ENCODE measurements around the gene GNG2. TPM values are rescaled to one million over a fixed set of nuclear protein-coding genes. Genes with fewer than 3 reads are reported as not detected.

The GNG2 gene
- total RNA-seq, 1 donor from 2014 or later: 10.3 TPM

DNA sequence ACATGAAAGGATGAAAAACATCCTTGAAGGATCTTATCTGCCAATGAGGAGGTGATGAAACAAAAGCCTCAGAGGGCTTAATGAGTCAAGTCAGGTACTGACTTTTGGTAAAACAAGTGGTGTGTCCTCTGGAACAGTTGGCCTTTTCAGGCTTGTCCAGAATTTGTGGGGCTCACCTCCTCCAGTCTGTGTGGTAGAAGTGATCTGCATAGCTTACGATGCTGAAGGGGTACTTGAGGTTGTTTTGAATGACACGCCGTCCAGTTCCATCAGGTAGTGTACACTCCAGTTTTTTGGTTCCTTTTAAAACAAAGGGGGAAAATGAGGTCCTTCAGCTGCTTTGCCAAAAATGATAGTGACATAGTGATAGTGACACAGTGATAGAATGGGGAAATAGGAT is 145.9 kb downstream of the GNG2 start:
- intact Hi-C loops (cut with DNase I): no loop called here
- DNase-seq (no peak), ATAC-seq (ENCODE audit: poor library complexity) (no peak)

DNA sequence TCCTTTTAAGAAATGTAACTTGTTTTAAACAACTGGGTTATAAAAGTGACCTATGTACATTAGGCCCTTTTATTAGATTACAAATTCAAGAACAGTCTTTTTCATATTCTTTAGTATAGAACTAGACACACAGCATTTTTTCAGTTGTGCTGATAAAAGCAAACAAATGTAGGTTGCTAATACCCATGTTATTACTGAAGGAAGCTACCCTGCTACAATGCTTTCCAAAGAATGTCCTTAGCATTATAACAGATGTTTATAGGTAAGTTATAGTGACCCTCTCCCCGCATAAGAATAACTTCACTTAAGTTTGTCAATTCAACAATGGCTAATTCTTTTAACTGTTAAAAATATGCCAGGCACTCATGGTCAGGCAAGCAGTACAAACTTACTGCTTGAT is 146.8 kb downstream of the GNG2 start:
- DNase-seq (no peak), ATAC-seq (ENCODE audit: poor library complexity) (no peak)
- intact Hi-C loops (cut with DNase I): no loop called here

DNA sequence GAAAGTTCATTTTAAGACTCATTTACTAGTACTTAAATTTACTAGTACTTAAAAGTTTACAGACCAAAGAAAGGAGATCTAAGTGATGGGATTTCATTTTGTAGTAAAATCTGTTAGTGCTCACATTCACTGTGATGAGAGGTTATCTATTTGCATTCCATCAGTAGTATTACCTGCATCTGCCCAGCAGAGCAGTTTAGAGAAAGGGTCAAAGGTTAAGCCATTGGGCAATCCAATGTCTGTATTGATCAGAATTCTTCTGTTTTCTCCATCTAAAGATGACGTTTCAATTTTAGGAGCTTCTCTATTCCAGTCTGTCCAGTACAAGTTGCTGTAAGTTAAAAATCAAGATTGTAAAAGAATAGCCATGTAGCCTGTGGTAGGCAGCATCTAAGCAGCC is 147.2 kb downstream of the GNG2 start:
- no peak for ATAC-seq (ENCODE audit: poor library complexity)
- intact Hi-C loops (cut with DNase I): no loop called here

DNA sequence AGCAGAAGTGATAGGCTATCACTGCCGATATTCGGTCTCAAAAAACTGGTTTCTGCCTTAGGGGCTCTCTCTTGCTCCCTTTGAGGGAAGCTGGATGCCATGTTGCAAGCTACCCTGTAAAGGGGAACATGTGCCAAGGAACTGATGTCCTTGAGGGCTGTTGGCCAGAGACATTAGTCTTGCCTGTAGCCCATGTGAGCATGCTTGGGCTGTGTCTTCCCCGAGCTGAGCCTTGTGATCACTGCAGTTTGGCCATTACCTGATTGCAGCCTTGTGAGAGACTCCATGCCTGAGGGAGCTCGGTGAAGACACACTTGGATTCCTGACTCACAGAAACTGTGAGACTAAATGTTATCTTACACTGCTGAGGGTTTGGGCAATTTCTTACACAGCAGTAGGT is 147.7 kb downstream of the GNG2 start:
- DNase-seq (no peak), ATAC-seq (ENCODE audit: poor library complexity) (no peak)
- intact Hi-C loops (cut with DNase I): no loop called here

More for the DNA sequence above, 147.2 kb downstream of the GNG2 start:
- no peak for DNase-seq

DNA sequence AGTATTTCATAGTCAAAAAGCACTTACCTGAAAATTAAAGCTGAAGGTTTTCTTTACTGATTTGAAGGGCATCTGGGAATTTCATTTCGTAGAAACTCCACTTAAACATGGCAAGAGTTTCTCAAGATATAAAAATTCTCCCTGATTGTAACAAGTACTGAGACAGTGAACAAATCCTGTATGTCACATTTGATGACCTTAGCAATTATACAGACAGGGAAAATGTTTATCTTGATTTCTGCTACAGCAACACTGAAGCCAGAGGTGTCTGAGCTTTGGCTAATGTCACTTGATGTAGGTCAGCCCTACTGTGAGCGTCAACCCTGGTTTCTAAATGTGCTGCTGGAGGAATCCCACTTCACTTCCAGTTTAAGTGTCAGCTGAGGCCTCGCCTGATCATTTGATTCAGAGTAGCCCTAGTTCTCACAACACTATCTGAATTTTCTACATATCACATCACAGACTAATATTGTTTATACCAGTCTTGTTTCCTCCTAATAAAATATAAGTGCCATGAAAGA is 149.8 kb downstream of the GNG2 start:
- ATAC-seq (ENCODE audit: poor library complexity) (peak; percentile 31), DNase-seq (no peak)
- intact Hi-C loops (cut with DNase I): loop anchor here (5.0 kb wide), 1 partner anchor 57 kb away; the partner anchor contains the start of gene NID2

DNA sequence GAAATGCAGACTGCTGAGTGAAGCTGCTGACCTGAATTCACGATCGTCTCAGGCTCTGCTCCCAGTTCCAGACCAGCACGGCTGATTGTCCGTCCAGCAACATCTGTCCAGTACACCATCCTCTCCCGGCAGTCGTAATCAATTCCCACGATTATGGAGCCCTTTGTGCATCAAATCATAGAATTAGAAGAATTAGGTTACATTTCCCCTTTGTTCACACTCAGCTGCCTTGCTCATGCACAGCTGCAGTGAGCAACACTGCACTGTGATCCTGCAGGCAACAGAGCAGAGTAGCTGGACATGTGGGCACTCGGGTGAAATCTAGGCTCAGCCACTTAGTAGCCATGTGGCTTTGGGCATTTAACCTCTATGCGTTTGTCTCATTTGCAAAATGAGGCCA is 151.1 kb downstream of the GNG2 start:
- ATAC-seq (ENCODE audit: poor library complexity): no peak
- no peak for DNase-seq
- intact Hi-C loops (cut with DNase I): loop anchor here (5.0 kb wide), 1 partner anchor 56 kb away; the partner anchor contains the start of gene NID2

DNA sequence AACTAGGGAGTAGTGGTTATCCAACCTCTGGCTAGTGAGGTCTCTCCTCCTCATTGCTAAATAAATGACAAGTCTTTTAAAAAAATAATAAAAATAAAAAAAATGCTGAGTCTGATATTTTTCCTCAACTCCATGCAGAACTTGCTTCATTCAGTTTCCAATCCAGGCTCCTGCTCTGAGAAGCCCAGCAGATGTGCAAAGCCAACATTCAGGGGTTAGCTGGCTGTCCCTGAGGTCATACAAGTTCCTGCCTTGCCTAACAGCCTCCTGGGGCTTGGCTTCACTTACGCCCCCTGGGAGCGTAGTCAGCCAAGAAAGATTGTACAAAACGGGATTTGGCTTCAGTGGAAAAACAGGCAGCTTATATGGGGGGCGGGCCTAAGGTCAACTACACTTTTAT is 152.2 kb downstream of the GNG2 start:
- intact Hi-C loops (cut with DNase I): loop anchor here (5.0 kb wide), 1 partner anchor 55 kb away; the partner anchor contains the start of gene NID2
- DNase-seq: peak; percentile 83
- ATAC-seq (ENCODE audit: poor library complexity): peak; percentile 60

DNA sequence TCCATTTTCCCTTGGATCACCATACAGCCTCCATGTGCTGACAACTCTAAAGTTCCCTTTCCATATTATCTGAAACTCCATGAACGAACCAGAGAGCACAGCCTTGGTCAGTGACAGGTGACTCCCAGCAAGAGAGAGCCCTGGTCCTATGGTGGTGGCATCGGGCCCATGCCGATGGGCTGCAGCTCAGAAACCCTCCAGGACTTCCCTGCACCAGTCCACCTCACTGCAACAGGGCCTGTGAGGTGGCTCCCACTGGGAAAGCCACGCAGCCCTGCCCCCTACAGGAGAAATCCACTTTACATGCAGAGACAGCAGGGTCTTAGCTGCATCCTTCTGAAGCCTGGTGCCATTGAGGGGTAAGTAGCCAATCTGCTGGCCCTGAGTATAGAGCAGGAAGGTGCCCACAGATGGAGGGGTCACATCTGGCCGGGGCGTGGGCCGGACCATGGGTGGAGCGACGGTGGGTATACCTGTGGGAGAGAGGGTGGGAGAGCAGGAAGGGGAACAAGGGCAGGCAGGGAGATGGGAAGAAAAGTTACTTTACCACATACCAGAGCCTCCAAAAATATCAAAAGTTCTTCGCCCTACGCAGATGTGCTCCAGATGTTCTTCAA is 153.7 kb downstream of the GNG2 start:
- ATAC-seq (ENCODE audit: poor library complexity) (peak; percentile 38), DNase-seq (peak; percentile 53)
- intact Hi-C loops (cut with DNase I): loop anchor here (5.0 kb wide), 1 partner anchor 53 kb away; the partner anchor contains the start of gene NID2

DNA sequence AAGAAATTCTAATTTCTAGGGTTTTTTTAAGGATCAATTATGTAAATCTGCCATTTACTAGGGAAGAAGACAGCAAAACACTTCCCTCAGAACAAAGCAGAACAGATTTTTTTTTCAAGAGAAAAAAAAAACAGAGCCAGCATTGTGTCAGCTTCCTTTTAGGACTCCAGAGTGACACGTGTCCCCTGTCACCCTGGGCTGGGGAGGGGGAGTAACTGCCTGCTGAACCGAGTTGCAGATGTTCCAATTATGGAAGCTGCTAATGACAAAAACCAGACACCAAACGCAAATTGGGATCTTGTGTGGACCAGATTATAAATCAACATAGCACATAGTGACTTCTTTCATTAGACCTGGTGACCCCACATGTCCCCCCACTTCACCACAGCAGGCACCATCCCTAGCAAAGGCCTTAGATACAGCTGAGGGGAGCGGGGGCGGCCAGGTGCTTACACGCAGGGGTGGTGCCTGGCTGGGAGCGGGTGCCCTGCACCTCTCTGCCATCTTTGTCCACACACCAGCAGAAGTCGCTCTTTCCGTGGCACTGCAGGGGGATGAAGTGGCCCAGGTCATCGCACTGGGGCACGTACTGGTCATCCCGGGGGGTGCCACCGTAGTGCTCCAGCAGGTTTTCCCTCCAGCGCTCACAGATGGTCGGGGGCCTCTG is 154.3 kb downstream of the GNG2 start:
- peak; percentile 76 for DNase-seq

DNA sequence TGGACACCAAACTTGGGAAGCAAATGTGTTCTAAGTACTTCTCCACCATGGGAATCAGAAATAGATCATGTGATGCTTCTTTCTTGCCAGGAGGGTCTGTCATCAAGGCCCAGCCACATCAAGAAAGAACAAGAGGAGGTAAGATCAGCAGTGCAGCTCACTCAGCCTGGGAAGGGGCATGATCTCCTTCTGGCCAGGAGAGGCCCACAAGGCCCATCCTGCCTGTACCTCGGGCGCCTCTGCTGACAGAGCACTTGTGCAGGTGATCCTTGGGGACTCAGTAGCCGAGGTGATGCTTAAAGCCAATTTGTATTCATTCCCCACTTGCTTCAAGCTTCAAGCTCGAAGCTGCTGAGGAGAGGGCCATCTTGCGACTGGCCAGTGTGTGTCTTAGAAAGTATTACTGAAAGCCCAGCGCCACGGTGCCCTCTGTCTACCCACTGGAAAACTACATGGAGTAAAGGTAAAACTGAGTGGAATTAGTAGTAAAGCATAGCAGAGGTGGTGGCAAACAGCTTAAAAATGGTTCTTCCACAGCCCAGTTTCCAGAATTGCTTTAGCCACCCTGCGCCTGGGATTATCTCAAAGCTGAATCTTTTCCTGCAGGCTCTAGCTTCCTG is 155.1 kb downstream of the GNG2 start:
- ATAC-seq (ENCODE audit: poor library complexity) (peak; percentile 36), DNase-seq (peak; percentile 60)
- intact Hi-C loops (cut with DNase I): no loop called here

More for the DNA sequence above, 154.3 kb downstream of the GNG2 start:
- intact Hi-C loops (cut with DNase I): loop anchor here (5.0 kb wide), 1 partner anchor 53 kb away; the partner anchor contains the start of gene NID2
- peak; percentile 76 for ATAC-seq (ENCODE audit: poor library complexity)

DNA sequence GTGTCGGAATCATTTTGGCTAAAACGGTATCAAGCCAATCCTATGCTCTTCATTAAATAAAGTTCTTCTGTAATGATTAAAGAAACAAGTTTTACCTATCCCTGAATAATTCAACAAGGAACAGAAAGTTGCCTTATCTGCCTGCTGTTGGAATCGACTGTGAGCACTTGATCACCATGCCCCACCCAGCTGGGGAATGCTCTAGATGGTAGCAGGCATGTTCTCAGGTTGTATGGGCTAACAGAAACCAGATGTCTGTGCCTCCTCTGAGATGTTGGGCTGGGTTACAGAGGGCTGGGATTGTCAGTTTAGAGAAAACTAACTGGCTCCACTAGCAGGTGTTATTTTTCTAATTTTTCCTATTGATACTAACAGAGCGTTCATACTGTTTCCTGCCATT is 157.8 kb downstream of the GNG2 start:
- intact Hi-C loops (cut with DNase I): no loop called here

DNA sequence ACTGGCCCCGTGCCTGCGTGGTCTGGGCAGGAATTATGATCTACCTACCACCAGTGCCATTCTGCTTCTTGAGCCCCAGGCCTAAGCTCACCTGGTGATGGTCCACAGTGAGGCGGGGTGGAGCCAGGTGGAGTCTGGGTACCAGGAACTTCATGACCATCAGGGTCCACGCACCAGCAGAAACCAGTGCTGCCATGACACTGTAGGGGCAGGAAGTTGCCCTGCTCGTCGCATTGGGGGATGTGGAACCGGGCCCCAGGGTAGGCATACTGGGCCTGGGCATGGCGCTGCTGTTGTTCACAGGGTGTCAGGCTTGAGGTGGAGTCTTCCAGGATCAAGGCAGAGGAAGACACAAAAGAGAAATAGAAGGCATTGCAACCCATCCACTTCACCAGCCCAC is 158.6 kb downstream of the GNG2 start:
- DNase-seq (no peak), ATAC-seq (ENCODE audit: poor library complexity) (no peak)
- intact Hi-C loops (cut with DNase I): no loop called here

More for the DNA sequence above, 157.8 kb downstream of the GNG2 start:
- ATAC-seq (ENCODE audit: poor library complexity) (no peak), DNase-seq (no peak)

Other genes starting within 250 kb of the GNG2 start
- 7.4 TPM for gene FRMD6, start 208.7 kb upstream of the GNG2 start, total RNA-seq
- 218 TPM for gene RTRAF, start 128.9 kb downstream of the GNG2 start, total RNA-seq
- gene NID2, start 208.4 kb downstream of the GNG2 start, total RNA-seq: 39.5 TPM

Measured in Right ventricle myocardium superior (tissue), 1 donor.